Hepatocyte (in vitro differentiated cells): ENCODE results near the gene SAP130. TPM values are rescaled to one million over a fixed set of nuclear protein-coding genes. Genes with fewer than 3 reads are reported as not detected.
"Not testable (repeated sequence)": the region's sequence is repeated elsewhere in the genome, so short reads cannot be mapped to it uniquely, and the experiment has no call there.

Source experiments
- DNase-seq: peaks from one replicate; pipeline ENCODE4 v3.0.0-alpha.2; 2016; ENCODE audit warnings: low spot score
- H2AFZ ChIP-seq: fragments of 200-600 bp; sonication (generic); 2 replicates; pipeline ENCODE4 v1.6.0; 2016; ENCODE audit warnings: antibody characterized with exemption, mild to moderate bottlenecking
- H3K27ac ChIP-seq: fragments of 200-600 bp; sonication (generic); 2 replicates; pipeline ENCODE4 v1.5.1; 2016; ENCODE audit warnings: mild to moderate bottlenecking
- H3K27me3 ChIP-seq: fragments of 200-600 bp; sonication (generic); 2 replicates; pipeline ENCODE4 v1.6.1; 2016
- H3K36me3 ChIP-seq: fragments of 200-600 bp; sonication (generic); replicated peaks from 2 replicates; pipeline ENCODE4 v1.5.1; 2016; ENCODE audit warnings: low read depth; ENCODE audit not compliant: insufficient read depth
- H3K4me1 ChIP-seq: fragments of 200-600 bp; sonication (generic); 2 replicates; pipeline ENCODE4 v1.5.1; 2016; ENCODE audit warnings: mild to moderate bottlenecking, moderate library complexity; ENCODE audit not compliant: insufficient read depth
- H3K4me2 ChIP-seq: fragments of 200-600 bp; sonication (generic); 2 replicates; pipeline ENCODE4 v1.6.0; 2016
- H3K4me3 ChIP-seq: fragments of 200-600 bp; sonication (generic); 2 replicates; pipeline ENCODE4 v1.5.1; 2016; ENCODE audit warnings: mild to moderate bottlenecking
- H3K79me2 ChIP-seq: fragments of 200-600 bp; sonication (generic); 2 replicates; pipeline ENCODE4 v1.6.0; 2017; ENCODE audit warnings: mild to moderate bottlenecking
- H3K9me2 ChIP-seq: fragments of 200-600 bp; sonication (generic); replicated peaks from 2 replicates; pipeline ENCODE4 v1.6.0; 2017; ENCODE audit warnings: mild to moderate bottlenecking; ENCODE audit not compliant: insufficient read depth
- H3K9me3 ChIP-seq: fragments of 200-600 bp; sonication (generic); 2 replicates; pipeline ENCODE4 v1.5.1; 2016; ENCODE audit warnings: low read depth, mild to moderate bottlenecking
- H4K20me1 ChIP-seq: fragments of 200-600 bp; sonication (generic); 2 replicates; pipeline ENCODE4 v1.6.0; 2016; ENCODE audit warnings: mild to moderate bottlenecking; ENCODE audit not compliant: insufficient read depth, poor library complexity, severe bottlenecking
- CTCF ChIP-seq: fragments of 200-600 bp; sonication (generic); IDR thresholded peaks from 2 replicates; pipeline ENCODE4 v1.5.1; 2016; ENCODE audit warnings: antibody characterized with exemption, mild to moderate bottlenecking; ENCODE audit not compliant: poor library complexity
- EZH2 ChIP-seq: fragments of 200-600 bp; sonication (generic); IDR thresholded peaks from 2 replicates; pipeline ENCODE4 v1.6.1; 2016; ENCODE audit warnings: antibody characterized with exemption, mild to moderate bottlenecking, borderline replicate concordance
- EZH2phosphoT487 ChIP-seq: fragments of 200-600 bp; sonication (generic); IDR thresholded peaks from one replicate; pipeline ENCODE4 v1.6.1; 2018; ENCODE audit warnings: antibody characterized with exemption, mild to moderate bottlenecking, low read depth, moderate library complexity; ENCODE audit not compliant: unreplicated experiment, severe bottlenecking
- whole genome bisulfite sequencing: methylation state at CpG from one replicate; pipeline ENCODE4 v1.1.6; 2016; ENCODE audit warnings: low lambda C conversion rate; ENCODE audit errors: missing lambda C conversion rate; 5-methylcytosine and 5-hydroxymethylcytosine counted together
- polyA plus RNA-seq: library from polyadenylated mRNA; unstranded; fragments of >200 nt; fragmentation: Nextera tagmentation; extraction: Ambion mirVana; gene quantifications from 2 replicates; pipeline ENCODE4 v1.2.1, GENCODE V29; 2016
- total RNA-seq: library from RNA; depleted of rRNA; stranded (reverse); fragments of >200 nt; gene quantifications from 2 replicates; pipeline ENCODE4 v1.2.3, GENCODE V29; 2014

SAP130 gene
- total and polyA plus RNA-seq, 2 experiments from 2014 or later: 12.6 to 12.7 TPM

DNA sequence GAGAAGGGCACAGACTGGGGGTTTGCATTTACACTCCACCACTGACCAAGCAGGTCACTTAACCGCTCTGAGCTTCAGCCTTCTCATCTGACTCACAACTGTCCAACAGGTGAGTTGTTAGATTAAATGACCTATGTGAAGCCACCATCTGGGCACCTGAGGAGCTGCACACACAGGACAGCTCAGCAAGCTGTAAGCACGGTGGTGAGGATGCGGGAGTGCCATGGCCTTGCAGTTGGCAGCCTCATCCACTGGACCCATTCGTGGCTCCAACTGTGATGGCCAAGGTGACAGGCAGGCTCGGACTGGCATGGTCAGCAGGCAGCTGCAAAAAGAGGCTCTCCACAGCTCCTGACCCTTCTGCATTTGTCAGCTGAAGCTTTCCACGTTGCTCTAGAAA, 118.8 kb downstream of the SAP130 start:
- no peak overlapping the region for H2AFZ ChIP-seq
- no peak overlapping the region for H3K4me3 ChIP-seq
- H3K4me2 ChIP-seq: no peak overlapping the region
- TF ChIP-seq EZH2: no peak
- no peak for TF ChIP-seq CTCF
- TF ChIP-seq EZH2phosphoT487: no peak
- H3K79me2 ChIP-seq: no peaks in the 10 kb centered on the region
- 71% methylated on average over 6 of the region's 6 CpGs for WGBS
- H3K27me3 ChIP-seq: no peaks in the 10 kb centered on the region
- no peaks in the 10 kb centered on the region for H4K20me1 ChIP-seq
- no peaks in the 10 kb centered on the region for H3K36me3 ChIP-seq
- H3K9me2 ChIP-seq: no peaks in the 10 kb centered on the region
- no peak overlapping the region for H3K27ac ChIP-seq
- H3K9me3 ChIP-seq: no peaks in the 10 kb centered on the region
- H3K4me1 ChIP-seq: no peaks in the 10 kb centered on the region
- DNase-seq: no peak

DNA sequence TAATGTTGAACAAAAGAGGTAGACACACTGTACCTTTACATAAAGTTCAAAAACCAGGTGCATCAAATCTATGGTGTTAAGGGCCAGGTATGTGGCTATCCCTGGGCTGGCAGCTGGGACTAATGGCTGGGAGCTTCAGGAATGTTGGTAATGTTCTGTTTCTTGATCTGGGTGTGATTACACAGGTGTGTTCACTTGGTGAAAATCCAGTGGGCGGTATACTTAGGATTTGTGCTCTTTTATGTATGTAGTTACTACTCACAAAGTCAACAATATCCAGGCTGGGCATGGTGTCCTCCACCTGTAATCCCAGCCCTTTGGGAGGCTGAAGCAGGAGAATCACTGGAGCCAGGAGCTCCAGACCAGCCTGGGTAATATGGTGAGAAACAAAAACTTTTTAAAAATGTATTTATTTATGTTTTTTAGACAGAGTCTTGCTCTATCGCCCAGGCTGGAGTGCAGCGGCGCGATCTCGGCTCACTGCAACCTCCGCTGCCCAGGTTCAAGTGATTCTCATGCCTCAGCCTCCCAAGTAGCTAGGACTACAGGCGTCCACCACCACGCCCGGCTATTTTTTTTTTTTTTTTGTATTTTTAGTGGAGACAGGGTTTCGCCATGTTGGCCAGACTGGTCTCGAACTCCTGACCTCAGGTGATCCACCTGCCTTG, 120.0 kb downstream of the SAP130 start:
- not testable (repeated sequence) for H3K4me2 ChIP-seq, DNase-seq, H3K4me1 ChIP-seq, H3K27ac ChIP-seq, H4K20me1 ChIP-seq, H2AFZ ChIP-seq, H3K79me2 ChIP-seq, H3K9me3 ChIP-seq, H3K27me3 ChIP-seq, H3K36me3 ChIP-seq, H3K4me3 ChIP-seq, H3K9me2 ChIP-seq
- 95% methylated on average over 12 of the region's 12 CpGs for WGBS

GRCh38 chr2:127906206-127906926, 121.5 kb downstream of the SAP130 start:
- Histone ChIP-seq H3K9me2 (no peaks in the 10 kb centered on the region), H3K27me3 (no peaks in the 10 kb centered on the region), H3K9me3 (no peaks in the 10 kb centered on the region), H2AFZ (no peak overlapping the region), H3K36me3 (no peaks in the 10 kb centered on the region), H3K4me1 (no peaks in the 10 kb centered on the region), H3K4me2 (no peak overlapping the region), H3K4me3 (no peak overlapping the region), H3K27ac (no peak overlapping the region), H3K79me2 (no peaks in the 10 kb centered on the region), H4K20me1 (no peaks in the 10 kb centered on the region)
- DNase-seq: no peak
- 59% methylated on average over 21 of the region's 21 CpGs for WGBS
- TF ChIP-seq CTCF: no peak

- Histone ChIP-seq H3K4me3 (no peak overlapping the region), H3K36me3 (no peaks in the 10 kb centered on the region), H3K4me1 (no peaks in the 10 kb centered on the region), H3K27me3 (no peaks in the 10 kb centered on the region), H3K9me3 (no peaks in the 10 kb centered on the region), H3K27ac (no peak overlapping the region), H3K4me2 (no peak overlapping the region), H4K20me1 (no peaks in the 10 kb centered on the region), H3K79me2 (no peaks in the 10 kb centered on the region), H2AFZ (no peak overlapping the region), H3K9me2 (no peaks in the 10 kb centered on the region)
- TF ChIP-seq EZH2 (no peak), CTCF (no peak), EZH2phosphoT487 (no peak)
- WGBS: 83% methylated on average over 12 of the region's 12 CpGs
- peak; percentile 42 for DNase-seq
Observed at GRCh38 chr2:127901339-127902056, 126.4 kb downstream of the SAP130 start.
